BLaER1 (cell line): ENCODE data around the gene DESI1.
"Not testable (repeated sequence)": the region's sequence is repeated elsewhere in the genome, so short reads cannot be mapped to it uniquely, and the experiment has no call there.

Experiments used
- H3K27ac ChIP-seq: shearing (Covaris generic); formaldehyde crosslinking; 2 replicates; pipeline ENCODE4 v1.8.1; 2022
- H3K27me3 ChIP-seq: shearing (Covaris generic); formaldehyde crosslinking; 2 replicates; pipeline ENCODE4 v1.8.1; 2022
- H3K36me3 ChIP-seq: shearing (Covaris generic); formaldehyde crosslinking; 2 replicates; pipeline ENCODE4 v1.8.1; 2022
- H3K4me1 ChIP-seq: shearing (Covaris generic); formaldehyde crosslinking; 2 replicates; pipeline ENCODE4 v1.8.1; 2022
- H3K4me2 ChIP-seq: shearing (Covaris generic); formaldehyde crosslinking; 2 replicates; pipeline ENCODE4 v1.8.1; 2022
- H3K4me3 ChIP-seq: shearing (Covaris generic); formaldehyde crosslinking; 2 replicates; pipeline ENCODE4 v1.8.1; 2022
- H3K9ac ChIP-seq: shearing (Covaris generic); formaldehyde crosslinking; 2 replicates; pipeline ENCODE4 v1.8.1; 2022
- H3K9me3 ChIP-seq: shearing (Covaris generic); formaldehyde crosslinking; 2 replicates; pipeline ENCODE4 v1.8.1; 2022
- H4K20me1 ChIP-seq: shearing (Covaris generic); formaldehyde crosslinking; 2 replicates; pipeline ENCODE4 v1.8.1; 2022
- Cebpa-rat ChIP-seq: shearing (Covaris generic); IDR thresholded peaks from 2 replicates; pipeline ENCODE4 v1.8.1; 2022

DESI1 gene

DNA sequence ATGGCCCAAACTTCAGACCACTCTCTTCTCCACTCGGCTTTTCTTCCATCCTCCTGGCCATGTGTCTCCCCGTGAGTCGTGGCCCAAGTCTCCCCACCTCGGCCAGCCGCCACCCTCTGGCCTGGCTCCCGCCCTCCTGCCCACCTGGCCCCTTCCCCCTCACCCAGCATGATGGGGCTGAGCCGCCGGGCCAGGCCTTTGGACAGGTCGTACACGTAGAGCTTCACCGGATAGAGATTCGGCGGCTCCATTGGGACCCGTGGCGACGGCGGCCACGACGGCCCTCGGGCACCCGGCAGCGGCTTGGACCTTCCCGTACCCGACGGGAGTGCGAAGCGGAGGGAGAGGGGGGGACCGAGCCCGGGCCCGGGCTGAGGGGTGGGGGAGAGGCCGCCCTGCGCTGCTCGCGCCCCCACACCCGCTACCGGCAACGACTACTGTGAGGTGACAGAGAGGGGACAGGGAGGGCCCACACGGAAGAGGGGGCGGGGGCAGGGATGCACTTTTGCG is at the start of gene DESI1:
DESI1 (minus strand) TSS at position 455 of the 510 bp plus-strand sequence; CDS start at position 251, 204 bp downstream.
- peaks cover 88% of the 10 kb centered on the region for H4K20me1 ChIP-seq
- H3K27me3 ChIP-seq: no peaks in the 10 kb centered on the region
- H3K9me3 ChIP-seq: no peaks in the 10 kb centered on the region
- no peak for TF ChIP-seq Cebpa-rat
- H3K4me3 ChIP-seq: peak within 1 kb of the TSS; percentile 93
- peak within 1 kb of the TSS; percentile 94 for H3K27ac ChIP-seq
- H3K4me1 ChIP-seq: peaks cover 34% of the 10 kb centered on the region
- H3K36me3 ChIP-seq: peaks cover 38% of the 10 kb centered on the region
- H3K4me2 ChIP-seq: peak within 1 kb of the TSS; percentile 97
- peak within 1 kb of the TSS; percentile 95 for H3K9ac ChIP-seq

DNA sequence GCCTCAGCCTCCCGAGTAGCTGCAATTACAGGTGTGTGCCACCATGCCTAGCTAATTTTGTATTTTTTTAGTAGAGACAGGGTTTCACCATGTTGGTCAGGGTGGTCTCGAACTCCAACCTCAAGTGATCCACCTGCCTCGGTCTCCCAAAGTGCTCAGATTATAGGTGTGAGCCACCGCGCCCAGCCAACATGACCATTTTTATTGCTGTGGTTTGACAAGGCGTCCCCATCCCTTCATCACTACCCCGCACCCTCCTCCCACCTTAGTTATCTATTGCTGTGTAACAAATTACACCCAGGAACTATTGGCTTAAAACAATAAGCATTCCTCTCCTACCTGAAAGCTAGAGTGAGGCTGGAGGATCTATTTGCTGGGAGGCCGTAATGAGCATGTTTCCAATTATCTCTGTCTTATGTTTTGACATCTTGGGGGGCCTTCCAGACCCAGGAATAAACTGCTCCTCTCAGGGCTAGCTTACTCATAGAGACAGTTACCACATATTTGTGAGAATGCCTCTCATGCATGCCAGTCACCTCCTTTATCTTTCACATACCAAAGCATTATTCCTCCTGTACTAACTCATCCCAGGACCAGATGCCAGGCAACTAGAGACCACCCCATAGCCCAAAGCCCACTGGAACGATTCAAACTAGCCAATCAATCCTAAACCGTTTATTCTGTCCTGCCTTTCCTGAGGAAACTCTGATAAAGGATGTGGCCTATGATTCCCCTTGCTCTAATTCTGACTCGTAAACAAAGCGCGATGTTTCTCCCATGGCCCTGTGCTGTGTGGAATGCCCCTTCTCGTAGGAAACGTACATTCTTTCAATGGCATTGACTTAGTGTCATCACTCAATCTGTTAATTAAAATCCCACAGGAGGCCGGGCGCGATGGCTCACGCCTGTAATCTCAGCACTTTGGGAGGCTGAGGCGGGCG is 48.4 kb upstream of the DESI1 start:
- no peak for TF ChIP-seq Cebpa-rat
- no peaks in the 10 kb centered on the region for H3K9me3 ChIP-seq
- no peak overlapping the region for H3K27ac ChIP-seq
- no peak overlapping the region for H3K4me2 ChIP-seq
- H4K20me1 ChIP-seq: peaks cover 19% of the 10 kb centered on the region
- peaks cover 63% of the 10 kb centered on the region for H3K36me3 ChIP-seq
- peaks cover 22% of the 10 kb centered on the region for H3K4me1 ChIP-seq
- H3K4me3 ChIP-seq: no peak overlapping the region
- H3K27me3 ChIP-seq: no peaks in the 10 kb centered on the region
- H3K9ac ChIP-seq: no peak overlapping the region

DNA sequence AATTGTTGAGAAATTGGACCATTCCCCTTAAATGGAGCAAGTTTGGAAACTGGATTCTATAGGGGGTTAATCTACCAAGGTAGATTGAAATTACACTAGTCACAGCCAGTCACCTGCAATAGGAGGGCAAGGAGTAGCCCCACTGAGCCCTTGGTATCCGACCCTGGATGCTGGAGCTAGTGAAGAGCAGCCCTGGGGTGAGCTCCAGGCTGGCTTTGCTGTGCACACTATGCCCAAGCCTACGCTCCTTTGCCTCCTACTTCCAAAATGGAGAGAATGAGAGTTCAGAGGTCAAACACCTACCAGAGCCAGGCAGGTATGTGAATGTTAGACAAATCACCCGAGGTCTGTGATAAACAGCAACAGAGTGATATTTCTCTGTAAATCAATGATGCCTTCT is 44.1 kb upstream of the DESI1 start:
- H3K27me3 ChIP-seq: no peaks in the 10 kb centered on the region; the same call in 1 of the 2 replicates
- H3K27ac ChIP-seq: no peak overlapping the region
- no peak for TF ChIP-seq Cebpa-rat
- H3K9ac ChIP-seq: no peak overlapping the region
- H3K36me3 ChIP-seq: peaks cover 68% of the 10 kb centered on the region
- peaks cover 26% of the 10 kb centered on the region for H4K20me1 ChIP-seq
- no peaks in the 10 kb centered on the region for H3K9me3 ChIP-seq
- no peak overlapping the region for H3K4me2 ChIP-seq
- H3K4me1 ChIP-seq: peaks cover 22% of the 10 kb centered on the region
- H3K4me3 ChIP-seq: no peak overlapping the region

DNA sequence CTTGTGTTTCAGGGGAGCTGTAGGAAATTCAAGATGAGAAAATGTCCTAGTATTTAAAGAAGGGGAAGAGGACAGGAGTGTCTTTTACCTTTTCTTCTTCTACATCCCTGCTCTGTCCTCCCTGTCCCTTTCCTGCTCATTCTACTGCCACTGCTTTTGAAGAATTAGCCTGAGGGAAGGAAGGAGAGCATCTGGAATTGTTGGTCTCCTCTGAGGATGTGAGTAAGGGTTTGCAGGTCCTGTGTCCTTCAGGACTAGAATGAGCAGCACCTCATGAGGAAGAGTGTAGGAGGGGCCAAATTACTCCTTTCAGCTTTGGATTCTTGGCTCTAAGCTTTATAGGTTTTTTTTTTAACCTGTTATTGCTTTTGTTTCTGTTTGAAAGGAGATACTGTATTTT is 43.6 kb upstream of the DESI1 start:
- Histone ChIP-seq H3K36me3 (peaks cover 69% of the 10 kb centered on the region), H3K9ac (no peak overlapping the region), H3K27ac (no peak overlapping the region), H3K27me3 (no peaks in the 10 kb centered on the region; the same call in 1 of the 2 replicates), H4K20me1 (peaks cover 31% of the 10 kb centered on the region), H3K4me2 (no peak overlapping the region), H3K4me1 (peaks cover 22% of the 10 kb centered on the region), H3K4me3 (no peak overlapping the region), H3K9me3 (no peaks in the 10 kb centered on the region)
- TF ChIP-seq Cebpa-rat: no peak

DNA sequence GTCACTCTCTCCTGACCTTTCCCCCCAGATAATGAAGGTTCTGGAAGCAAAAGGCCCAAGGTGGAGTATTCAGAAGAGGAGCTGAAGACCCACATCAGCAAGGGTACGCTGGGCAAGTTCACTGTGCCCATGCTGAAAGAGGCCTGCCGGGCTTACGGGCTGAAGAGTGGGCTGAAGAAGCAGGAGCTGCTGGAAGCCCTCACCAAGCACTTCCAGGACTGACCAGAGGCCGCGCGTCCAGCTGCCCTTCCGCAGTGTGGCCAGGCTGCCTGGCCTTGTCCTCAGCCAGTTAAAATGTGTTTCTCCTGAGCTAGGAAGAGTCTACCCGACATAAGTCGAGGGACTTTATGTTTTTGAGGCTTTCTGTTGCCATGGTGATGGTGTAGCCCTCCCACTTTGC is 42.8 kb upstream of the DESI1 start:
- not testable (repeated sequence) for H3K4me3 ChIP-seq, H3K9ac ChIP-seq, H3K9me3 ChIP-seq, H3K4me2 ChIP-seq, H3K27ac ChIP-seq, H3K27me3 ChIP-seq
- H3K36me3 ChIP-seq: peaks cover 71% of the 10 kb centered on the region
- peaks cover 22% of the 10 kb centered on the region for H3K4me1 ChIP-seq
- H4K20me1 ChIP-seq: peaks cover 38% of the 10 kb centered on the region

DNA sequence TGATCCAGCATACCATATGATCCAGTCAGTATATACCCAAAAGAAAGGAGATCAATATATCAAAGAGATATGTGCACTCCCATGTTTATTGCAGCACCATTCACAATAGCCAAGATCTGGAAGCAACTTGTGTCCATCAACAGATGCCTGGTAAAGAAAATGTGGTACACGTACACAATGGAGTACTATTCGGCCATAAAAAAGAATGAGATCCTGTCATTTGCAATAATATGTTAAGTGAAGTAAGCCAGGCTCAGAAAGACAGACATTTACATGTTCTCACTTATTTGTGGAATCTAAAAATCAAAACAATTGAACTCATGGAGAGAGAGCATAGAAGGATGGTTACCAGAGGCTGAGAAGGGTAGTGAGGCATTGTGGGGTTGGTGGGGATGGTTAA is 40.9 kb upstream of the DESI1 start:
- peaks cover 51% of the 10 kb centered on the region for H4K20me1 ChIP-seq
- H3K4me3 ChIP-seq: no peak overlapping the region
- H3K27me3 ChIP-seq: no peaks in the 10 kb centered on the region; the same call in 1 of the 2 replicates
- 0 out of 2 replicates have a peak, but pooled peaks cover 4% of the 10 kb centered on the region for H3K4me1 ChIP-seq
- H3K9me3 ChIP-seq: no peaks in the 10 kb centered on the region
- H3K9ac ChIP-seq: no peak overlapping the region
- TF ChIP-seq Cebpa-rat: no peak
- peaks cover 90% of the 10 kb centered on the region for H3K36me3 ChIP-seq
- no peak overlapping the region for H3K4me2 ChIP-seq
- no peak overlapping the region for H3K27ac ChIP-seq

DNA sequence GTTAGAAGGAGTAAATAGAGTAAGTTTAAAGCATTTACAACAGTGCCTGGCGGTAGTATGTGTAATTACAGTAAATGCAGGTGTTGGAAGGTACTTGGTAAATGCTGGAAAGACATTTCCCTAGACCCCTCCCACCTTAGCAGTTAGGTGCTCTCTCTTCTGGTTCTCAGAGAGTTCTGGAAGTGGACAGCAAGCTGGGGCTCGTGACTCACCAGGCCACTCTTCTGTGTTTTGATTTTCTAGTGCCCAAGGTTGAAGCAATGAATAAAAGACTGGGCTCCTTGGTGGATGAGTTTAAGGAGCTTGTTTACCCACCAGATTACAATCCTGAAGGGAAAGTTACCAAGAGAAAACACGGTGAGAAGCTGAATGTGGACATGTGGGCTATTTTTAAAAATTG is 40.2 kb upstream of the DESI1 start:
- H3K9me3 ChIP-seq: no peaks in the 10 kb centered on the region
- TF ChIP-seq Cebpa-rat: no peak
- H3K4me3 ChIP-seq: no peak overlapping the region
- peaks cover 57% of the 10 kb centered on the region for H4K20me1 ChIP-seq
- peaks cover 96% of the 10 kb centered on the region for H3K36me3 ChIP-seq
- H3K9ac ChIP-seq: no peak overlapping the region
- 0 out of 2 replicates have a peak, but pooled peaks cover under 1% of the 10 kb centered on the region for H3K4me1 ChIP-seq
- no peaks in the 10 kb centered on the region; the same call in 1 of the 2 replicates for H3K27me3 ChIP-seq
- H3K27ac ChIP-seq: no peak overlapping the region
- no peak overlapping the region for H3K4me2 ChIP-seq

DNA sequence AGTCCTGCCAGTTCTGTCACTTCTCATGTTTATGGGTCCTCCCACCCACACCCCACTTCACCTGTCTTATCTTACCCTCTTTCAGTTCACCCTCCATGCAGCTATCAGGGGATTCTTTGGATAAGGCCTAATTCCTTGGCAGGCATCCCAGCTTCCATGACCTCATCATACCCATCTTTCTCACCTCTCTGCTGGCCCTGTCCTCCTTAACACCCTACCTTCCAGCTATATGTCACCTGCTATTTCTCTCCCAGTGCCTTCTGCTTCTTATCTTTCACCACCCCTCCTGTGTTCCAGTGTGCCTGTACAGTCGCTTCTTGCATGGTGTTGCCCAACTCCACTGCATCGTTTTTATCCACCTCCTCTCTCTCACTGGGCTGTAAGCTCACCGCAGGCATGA is 39.6 kb upstream of the DESI1 start:
- Histone ChIP-seq H3K4me2 (no peak overlapping the region), H3K4me1 (no peaks in the 10 kb centered on the region), H3K27me3 (no peaks in the 10 kb centered on the region; the same call in 1 of the 2 replicates), H4K20me1 (peaks cover 64% of the 10 kb centered on the region), H3K36me3 (peaks cover 100% of the 10 kb centered on the region), H3K4me3 (no peak overlapping the region), H3K9ac (no peak overlapping the region), H3K27ac (no peak overlapping the region), H3K9me3 (no peaks in the 10 kb centered on the region)
- no peak for TF ChIP-seq Cebpa-rat

DNA sequence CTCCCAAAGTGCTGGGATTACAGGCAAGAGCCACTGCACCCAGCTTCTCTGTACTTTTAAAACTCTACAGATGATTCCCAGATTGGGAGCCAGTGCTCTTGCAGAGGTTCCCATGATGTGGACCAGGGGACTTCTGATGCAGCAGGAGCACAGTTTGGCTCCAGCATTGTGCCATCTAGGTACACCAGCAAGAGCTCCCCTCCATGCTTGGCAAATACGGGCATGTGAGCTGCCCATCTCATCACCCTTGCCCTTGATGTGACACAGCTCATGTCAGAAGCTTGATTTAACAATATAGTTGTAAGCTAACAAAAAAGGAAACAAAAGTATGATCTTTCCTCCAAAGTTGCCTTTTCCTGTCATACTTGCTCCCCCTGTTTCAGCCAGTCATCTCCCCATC is 39.1 kb upstream of the DESI1 start:
- Histone ChIP-seq H3K4me2 (no peak overlapping the region), H3K4me1 (no peaks in the 10 kb centered on the region), H3K9me3 (no peaks in the 10 kb centered on the region), H4K20me1 (peaks cover 68% of the 10 kb centered on the region), H3K36me3 (peaks cover 100% of the 10 kb centered on the region), H3K27ac (no peak overlapping the region), H3K27me3 (no peaks in the 10 kb centered on the region; the same call in 1 of the 2 replicates), H3K9ac (no peak overlapping the region), H3K4me3 (no peak overlapping the region)
- no peak for TF ChIP-seq Cebpa-rat

DNA sequence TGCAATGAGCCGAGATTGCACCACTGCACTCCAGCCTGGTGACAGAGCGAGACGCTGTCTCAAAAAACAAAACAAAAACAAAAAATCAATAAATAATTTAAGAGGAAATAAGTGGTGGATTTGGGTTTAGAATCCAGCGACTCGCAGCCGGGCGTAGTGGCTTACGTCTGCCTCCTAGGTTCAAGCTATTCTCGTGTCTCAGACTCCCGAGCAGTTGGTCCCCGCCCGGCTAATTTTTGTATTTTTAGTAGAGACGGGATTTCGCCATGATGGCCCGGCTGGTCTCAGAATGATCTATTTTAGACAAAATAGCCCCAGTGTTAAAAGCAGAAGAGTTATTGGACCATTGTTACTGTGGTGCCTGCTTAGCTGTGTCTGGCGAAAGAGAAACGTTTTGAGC is 38.0 kb upstream of the DESI1 start:
- TF ChIP-seq Cebpa-rat: no peak
- no peak overlapping the region for H3K4me3 ChIP-seq
- peaks cover 79% of the 10 kb centered on the region for H4K20me1 ChIP-seq
- H3K27me3 ChIP-seq: no peaks in the 10 kb centered on the region; the same call in 1 of the 2 replicates
- no peak overlapping the region for H3K9ac ChIP-seq
- H3K9me3 ChIP-seq: no peaks in the 10 kb centered on the region
- H3K4me1 ChIP-seq: no peaks in the 10 kb centered on the region
- peaks cover 100% of the 10 kb centered on the region for H3K36me3 ChIP-seq
- H3K27ac ChIP-seq: no peak overlapping the region
- H3K4me2 ChIP-seq: no peak overlapping the region
